ENCODE measurements around the gene DUSP22. TPM values are rescaled to one million over a fixed set of nuclear protein-coding genes. Genes with fewer than 3 reads are reported as not detected.

Gene DUSP22
- polyA plus RNA-seq, 1 experiment = 9.8 TPM

- ChIA-PET POLR2A (no interaction called here), CTCF (no interaction called here)
- no peak for DNase-seq (ENCODE audit: low read depth)
These were observed 34.7 kb downstream of the DUSP22 start for GRCh38 chr6:326896-327537.

GRCh38 chr6:327538-328116 is 35.3 kb downstream of the DUSP22 start:
- ChIA-PET POLR2A (no interaction called here), CTCF (no interaction called here)
- DNase-seq (ENCODE audit: low read depth) = no peak
- no peak for TF ChIP-seq CTCF (IDR thresholded peaks at IDR 0.05; ENCODE audit: insufficient read depth, low read depth, low read length)
- Histone ChIP-seq H3K36me3 (ENCODE audit: control insufficient read depth, insufficient read depth, low read length) (no peaks in the 10 kb centered on the region), H3K4me3 (ENCODE audit: low read depth, low read length) (no peak overlapping the region), H3K27me3 (ENCODE audit: control insufficient read depth, insufficient read depth, low read length) (no peaks in the 10 kb centered on the region)

More at GRCh38 chr6:326896-327537, 34.7 kb downstream of the DUSP22 start:
- H3K36me3 ChIP-seq (ENCODE audit: control insufficient read depth, insufficient read depth, low read length) = no peaks in the 10 kb centered on the region
- TF ChIP-seq CTCF (IDR thresholded peaks at IDR 0.05; ENCODE audit: insufficient read depth, low read depth, low read length) = no peak
- H3K4me3 ChIP-seq (ENCODE audit: low read depth, low read length) = no peak overlapping the region
- no peaks in the 10 kb centered on the region for H3K27me3 ChIP-seq (ENCODE audit: control insufficient read depth, insufficient read depth, low read length)

GRCh38 chr6:328136-328670 is 35.9 kb downstream of the DUSP22 start:
- no peak for TF ChIP-seq CTCF (IDR thresholded peaks at IDR 0.05; ENCODE audit: insufficient read depth, low read depth, low read length)
- H3K36me3 ChIP-seq (ENCODE audit: control insufficient read depth, insufficient read depth, low read length) = no peaks in the 10 kb centered on the region
- DNase-seq (ENCODE audit: low read depth) = peak; percentile 61
- no peaks in the 10 kb centered on the region for H3K27me3 ChIP-seq (ENCODE audit: control insufficient read depth, insufficient read depth, low read length)
- ChIA-PET POLR2A (no interaction called here), CTCF (no interaction called here)
- no peak overlapping the region for H3K4me3 ChIP-seq (ENCODE audit: low read depth, low read length)

DNA sequence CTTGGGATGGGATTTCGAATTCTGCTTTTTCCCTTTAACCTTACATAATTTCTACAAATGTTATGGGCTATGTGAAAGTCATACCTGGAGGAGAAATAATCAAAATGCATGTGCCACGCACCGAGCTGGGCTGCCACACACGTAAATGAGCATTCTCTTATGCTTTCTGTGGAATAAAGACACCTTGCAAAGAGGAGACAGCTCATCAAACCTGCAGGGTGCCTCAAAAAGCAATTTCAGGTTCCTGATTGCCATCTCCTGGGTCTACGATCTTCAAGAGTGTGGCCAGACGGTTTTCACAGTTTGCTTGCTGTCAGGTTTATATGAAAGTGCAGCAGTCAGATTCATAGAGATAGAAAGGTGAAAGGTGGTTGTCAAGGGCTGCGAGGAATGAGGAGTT is 36.6 kb downstream of the DUSP22 start:
- CTCF ChIA-PET = no interaction called here
- Histone ChIP-seq H3K27me3 (ENCODE audit: control insufficient read depth, insufficient read depth, low read length) (no peaks in the 10 kb centered on the region), H3K36me3 (ENCODE audit: control insufficient read depth, insufficient read depth, low read length) (no peaks in the 10 kb centered on the region), H3K4me3 (ENCODE audit: low read depth, low read length) (no peak overlapping the region)
- no peak for TF ChIP-seq CTCF (IDR thresholded peaks at IDR 0.05; ENCODE audit: insufficient read depth, low read depth, low read length)
- DNase-seq (ENCODE audit: low read depth) = no peak
- POLR2A ChIA-PET = no interaction called here

GRCh38 chr6:329888-330691 is 37.8 kb downstream of the DUSP22 start:
- CTCF ChIA-PET = no interaction called here

More at GRCh38 chr6:329888-330691, 37.8 kb downstream of the DUSP22 start:
- no peak for TF ChIP-seq CTCF (IDR thresholded peaks at IDR 0.05; ENCODE audit: insufficient read depth, low read depth, low read length)
- no peak for DNase-seq (ENCODE audit: low read depth)
- no peaks in the 10 kb centered on the region for H3K36me3 ChIP-seq (ENCODE audit: control insufficient read depth, insufficient read depth, low read length)
- POLR2A ChIA-PET = no interaction called here
- no peaks in the 10 kb centered on the region for H3K27me3 ChIP-seq (ENCODE audit: control insufficient read depth, insufficient read depth, low read length)
- H3K4me3 ChIP-seq (ENCODE audit: low read depth, low read length) = no peak overlapping the region

Data from BJ (cell line).